ENCODE results near the gene LRCOL1.

The LRCOL1 gene

GRCh38 chr12:132582582-132583410, 27.6 kb downstream of the LRCOL1 start:
- DNase-seq (ENCODE audit: low spot score): no peak
- in situ Hi-C loops (cut with MboI; ENCODE audit: low pct_unique_long_range_greater_than_20kb, low sequenced_read_pairs, unreplicated experiment): no loop called here
- TF ChIP-seq CTCF (IDR thresholded peaks at IDR 0.05; ENCODE audit: extremely low read depth, insufficient read depth, missing control alignments): no peak

GRCh38 chr12:132582058-132582420, 28.3 kb downstream of the LRCOL1 start:
- DNase-seq (ENCODE audit: low spot score): no peak
- in situ Hi-C loops (cut with MboI; ENCODE audit: low pct_unique_long_range_greater_than_20kb, low sequenced_read_pairs, unreplicated experiment): no loop called here
- no peak for TF ChIP-seq CTCF (IDR thresholded peaks at IDR 0.05; ENCODE audit: extremely low read depth, insufficient read depth, missing control alignments)

- in situ Hi-C loops (cut with MboI; ENCODE audit: low pct_unique_long_range_greater_than_20kb, low sequenced_read_pairs, unreplicated experiment): no loop called here
- no peak for DNase-seq (ENCODE audit: low spot score)
- TF ChIP-seq CTCF (IDR thresholded peaks at IDR 0.05; ENCODE audit: extremely low read depth, insufficient read depth, missing control alignments): no peak
These were observed 28.9 kb downstream of the LRCOL1 start for GRCh38 chr12:132581348-132582057.

GRCh38 chr12:132580701-132581292, 29.6 kb downstream of the LRCOL1 start:
- no peak for TF ChIP-seq CTCF (IDR thresholded peaks at IDR 0.05; ENCODE audit: extremely low read depth, insufficient read depth, missing control alignments)
- no peak for DNase-seq (ENCODE audit: low spot score)
- in situ Hi-C loops (cut with MboI; ENCODE audit: low pct_unique_long_range_greater_than_20kb, low sequenced_read_pairs, unreplicated experiment): no loop called here

GRCh38 chr12:132579744-132580143, 30.6 kb downstream of the LRCOL1 start:
- no peak for DNase-seq (ENCODE audit: low spot score)
- no peak for TF ChIP-seq CTCF (IDR thresholded peaks at IDR 0.05; ENCODE audit: extremely low read depth, insufficient read depth, missing control alignments)
- in situ Hi-C loops (cut with MboI; ENCODE audit: low pct_unique_long_range_greater_than_20kb, low sequenced_read_pairs, unreplicated experiment): no loop called here

- no peak for DNase-seq (ENCODE audit: low spot score)
- no peak for TF ChIP-seq CTCF (IDR thresholded peaks at IDR 0.05; ENCODE audit: extremely low read depth, insufficient read depth, missing control alignments)
- in situ Hi-C loops (cut with MboI; ENCODE audit: low pct_unique_long_range_greater_than_20kb, low sequenced_read_pairs, unreplicated experiment): no loop called here
These were observed 31.6 kb downstream of the LRCOL1 start for GRCh38 chr12:132578826-132579225.
